ENCODE results near the gene NAB1.
A peak's percentile ranks its signal among the peaks of the same experiment; 100 is the strongest.

The NAB1 gene

DNA sequence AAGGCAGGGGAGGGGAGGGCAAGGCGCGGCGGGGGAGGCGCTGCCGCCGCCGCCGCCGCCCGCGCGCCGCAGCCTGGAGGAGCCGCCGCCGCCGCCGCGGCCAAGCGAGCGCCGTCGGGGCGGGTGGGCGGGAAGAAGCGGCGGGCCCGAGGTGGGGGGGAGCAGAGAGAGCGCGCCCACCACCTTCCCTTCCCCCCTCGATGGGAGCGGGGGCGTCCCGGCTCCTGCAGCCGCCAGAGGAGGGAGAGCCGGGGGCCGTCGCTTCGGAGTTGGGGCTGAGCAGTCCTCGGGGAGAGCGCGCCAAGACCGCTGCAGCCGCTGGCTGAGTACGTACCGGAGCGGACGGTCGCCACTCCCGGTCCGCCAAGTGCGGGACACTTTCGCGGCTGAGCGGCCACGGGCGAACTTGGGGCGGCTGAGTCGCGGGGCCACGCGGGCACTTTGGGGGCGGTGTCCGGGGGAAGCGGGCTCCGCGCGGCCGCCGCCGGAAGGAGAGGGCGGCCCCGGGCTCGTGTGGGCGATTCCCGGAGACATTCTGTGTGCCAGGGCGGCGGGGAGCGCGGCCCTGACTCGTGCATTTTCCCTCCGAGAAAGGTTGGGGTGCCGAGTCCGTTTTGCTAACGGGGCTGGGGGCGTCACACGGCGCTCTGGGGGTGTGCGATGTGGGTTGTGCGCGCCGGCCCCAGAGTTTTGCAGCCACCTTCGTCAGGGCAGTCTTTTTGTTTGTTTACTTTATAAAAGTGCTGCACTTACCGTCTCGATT, at the start of gene NAB1 (continued):
- TF ChIP-seq ZNF654 (tag by site-specific recombination; IDR thresholded peaks at IDR 0.05; ENCODE audit: low read depth) (no peak), ZNF280C (tag by site-specific recombination; IDR thresholded peaks at IDR 0.05) (no peak), SP7 (tag by site-specific recombination; IDR thresholded peaks at IDR 0.05) (peak; percentile 33; the same call in 1 of the 2 replicates), ZNF350 (tag by site-specific recombination; IDR thresholded peaks at IDR 0.05) (no peak), KLF16 (tag by site-specific recombination; IDR thresholded peaks at IDR 0.05) (0 out of 2 replicates have a peak, but pooled peaks have one; percentile 53), ZNF202 (tag by site-specific recombination; IDR thresholded peaks at IDR 0.05; ENCODE audit: borderline replicate concordance) (no peak), SP3 (tag by site-specific recombination; IDR thresholded peaks at IDR 0.05) (peak; percentile 44), PRDM10 (tag by site-specific recombination; IDR thresholded peaks at IDR 0.05) (no peak), SP2 (tag by site-specific recombination; IDR thresholded peaks at IDR 0.05) (peak; percentile 57), ZNF600 (tag by site-specific recombination; IDR thresholded peaks at IDR 0.05) (0 out of 2 replicates have a peak, but pooled peaks have one; percentile 21), RBAK (tag by site-specific recombination; IDR thresholded peaks at IDR 0.05) (no peak), PRDM2 (tag by site-specific recombination; IDR thresholded peaks at IDR 0.05; ENCODE audit: borderline replicate concordance) (no peak), ZNF510 (tag by site-specific recombination; IDR thresholded peaks at IDR 0.05; ENCODE audit: insufficient replicate concordance) (no peak), EGR2 (tag by site-specific recombination; IDR thresholded peaks at IDR 0.05; ENCODE audit: low read depth) (peak; percentile 79), ZBTB11 (tag by site-specific recombination; conservative IDR thresholded peaks at IDR 0.05; ENCODE audit: low read depth) (peak; percentile 30; the same call in 1 of the 2 replicates), KLF8 (tag by site-specific recombination; IDR thresholded peaks at IDR 0.05) (peak; percentile 46; the same call in 1 of the 2 replicates), ZNF677 (tag by site-specific recombination; IDR thresholded peaks at IDR 0.05) (no peak)
- TF ChIP-seq, protein P1, sequence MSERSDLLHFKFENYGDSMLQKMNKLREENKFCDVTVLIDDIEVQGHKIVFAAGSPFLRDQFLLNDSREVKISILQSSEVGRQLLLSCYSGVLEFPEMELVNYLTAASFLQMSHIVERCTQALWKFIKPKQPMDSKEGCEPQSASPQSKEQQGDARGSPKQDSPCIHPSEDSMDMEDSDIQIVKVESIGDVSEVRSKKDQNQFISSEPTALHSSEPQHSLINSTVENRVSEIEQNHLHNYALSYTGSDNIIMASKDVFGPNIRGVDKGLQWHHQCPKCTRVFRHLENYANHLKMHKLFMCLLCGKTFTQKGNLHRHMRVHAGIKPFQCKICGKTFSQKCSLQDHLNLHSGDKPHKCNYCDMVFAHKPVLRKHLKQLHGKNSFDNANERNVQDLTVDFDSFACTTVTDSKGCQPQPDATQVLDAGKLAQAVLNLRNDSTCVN (tag by site-specific recombination; optimal IDR thresholded peaks at IDR 0.05): peak; percentile 95
- TF ChIP-seq, protein P2, sequence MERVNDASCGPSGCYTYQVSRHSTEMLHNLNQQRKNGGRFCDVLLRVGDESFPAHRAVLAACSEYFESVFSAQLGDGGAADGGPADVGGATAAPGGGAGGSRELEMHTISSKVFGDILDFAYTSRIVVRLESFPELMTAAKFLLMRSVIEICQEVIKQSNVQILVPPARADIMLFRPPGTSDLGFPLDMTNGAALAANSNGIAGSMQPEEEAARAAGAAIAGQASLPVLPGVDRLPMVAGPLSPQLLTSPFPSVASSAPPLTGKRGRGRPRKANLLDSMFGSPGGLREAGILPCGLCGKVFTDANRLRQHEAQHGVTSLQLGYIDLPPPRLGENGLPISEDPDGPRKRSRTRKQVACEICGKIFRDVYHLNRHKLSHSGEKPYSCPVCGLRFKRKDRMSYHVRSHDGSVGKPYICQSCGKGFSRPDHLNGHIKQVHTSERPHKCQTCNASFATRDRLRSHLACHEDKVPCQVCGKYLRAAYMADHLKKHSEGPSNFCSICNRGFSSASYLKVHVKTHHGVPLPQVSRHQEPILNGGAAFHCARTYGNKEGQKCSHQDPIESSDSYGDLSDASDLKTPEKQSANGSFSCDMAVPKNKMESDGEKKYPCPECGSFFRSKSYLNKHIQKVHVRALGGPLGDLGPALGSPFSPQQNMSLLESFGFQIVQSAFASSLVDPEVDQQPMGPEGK (tag by site-specific recombination; IDR thresholded peaks at IDR 0.05): peak; percentile 56; the same call in 1 of the 2 replicates

Data from HEK293 (cell line).